ENCODE results near the gene DIS3L2. TPM values are rescaled to one million over a fixed set of nuclear protein-coding genes. Genes with fewer than 3 reads are reported as not detected.

DIS3L2 gene
- total RNA-seq, 2 experiments from 2014 or later: 20.2 to 20.6 TPM

DNA sequence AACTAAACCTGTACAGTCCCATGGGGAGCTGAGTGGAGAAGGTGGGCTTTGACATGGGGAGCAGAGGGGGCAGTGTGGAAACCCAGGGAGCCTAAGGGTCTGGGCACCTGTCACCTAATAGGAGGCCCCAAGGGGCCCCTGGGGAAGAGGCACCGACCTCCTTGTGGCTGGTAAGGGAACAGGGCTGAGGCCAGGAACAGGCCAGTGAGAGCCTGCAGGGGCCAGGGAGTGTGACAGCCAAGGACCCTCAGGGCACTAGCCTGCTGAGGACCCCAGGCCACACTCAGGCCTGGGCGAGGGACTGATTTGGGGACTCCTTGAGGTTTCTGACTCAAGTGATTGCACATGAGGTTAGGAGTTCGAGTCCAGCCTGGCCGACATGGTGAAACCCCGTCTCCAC lies 392.6 kb downstream of the DIS3L2 start:
- no peak for DNase-seq (ENCODE audit: low spot score)
- Histone ChIP-seq H3K79me2 (ENCODE audit: insufficient read depth, low read depth, low read length) (no peaks in the 10 kb centered on the region), H3K4me2 (ENCODE audit: low read length) (no peak overlapping the region), H3K36me3 (ENCODE audit: insufficient read depth, low read length) (no peaks in the 10 kb centered on the region), H2AFZ (ENCODE audit: low read length) (no peak overlapping the region), H3K4me1 (ENCODE audit: insufficient read depth, low read length, poor library complexity, severe bottlenecking) (no peaks in the 10 kb centered on the region), H3K27ac (ENCODE audit: low read depth, low read length, poor library complexity, severe bottlenecking) (no peak overlapping the region), H3K9me2 (ENCODE audit: insufficient read depth, low read length) (no peaks in the 10 kb centered on the region), H4K20me1 (ENCODE audit: insufficient read depth, low read length) (no peaks in the 10 kb centered on the region), H3K4me3 (ENCODE audit: low read depth, low read length, poor library complexity, severe bottlenecking) (no peak overlapping the region), H3K9me3 (ENCODE audit: low read length) (no peaks in the 10 kb centered on the region)
- TF ChIP-seq, protein P1, sequence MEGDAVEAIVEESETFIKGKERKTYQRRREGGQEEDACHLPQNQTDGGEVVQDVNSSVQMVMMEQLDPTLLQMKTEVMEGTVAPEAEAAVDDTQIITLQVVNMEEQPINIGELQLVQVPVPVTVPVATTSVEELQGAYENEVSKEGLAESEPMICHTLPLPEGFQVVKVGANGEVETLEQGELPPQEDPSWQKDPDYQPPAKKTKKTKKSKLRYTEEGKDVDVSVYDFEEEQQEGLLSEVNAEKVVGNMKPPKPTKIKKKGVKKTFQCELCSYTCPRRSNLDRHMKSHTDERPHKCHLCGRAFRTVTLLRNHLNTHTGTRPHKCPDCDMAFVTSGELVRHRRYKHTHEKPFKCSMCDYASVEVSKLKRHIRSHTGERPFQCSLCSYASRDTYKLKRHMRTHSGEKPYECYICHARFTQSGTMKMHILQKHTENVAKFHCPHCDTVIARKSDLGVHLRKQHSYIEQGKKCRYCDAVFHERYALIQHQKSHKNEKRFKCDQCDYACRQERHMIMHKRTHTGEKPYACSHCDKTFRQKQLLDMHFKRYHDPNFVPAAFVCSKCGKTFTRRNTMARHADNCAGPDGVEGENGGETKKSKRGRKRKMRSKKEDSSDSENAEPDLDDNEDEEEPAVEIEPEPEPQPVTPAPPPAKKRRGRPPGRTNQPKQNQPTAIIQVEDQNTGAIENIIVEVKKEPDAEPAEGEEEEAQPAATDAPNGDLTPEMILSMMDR (conservative IDR thresholded peaks at IDR 0.05; ENCODE audit: low read length): no peak
- TF ChIP-seq EZH2phosphoT487 (IDR thresholded peaks at IDR 0.05; ENCODE audit: borderline replicate concordance, low read depth, low read length): no peak
- ChIA-PET POLR2A (no interaction called here), CTCF (ENCODE audit: unreplicated experiment) (no interaction called here)
- intact Hi-C loops (cut with micrococcal nuclease; ENCODE audit: unreplicated experiment): no loop called here
- no TSS peak for BruUV-seq (replicated peaks)

DNA sequence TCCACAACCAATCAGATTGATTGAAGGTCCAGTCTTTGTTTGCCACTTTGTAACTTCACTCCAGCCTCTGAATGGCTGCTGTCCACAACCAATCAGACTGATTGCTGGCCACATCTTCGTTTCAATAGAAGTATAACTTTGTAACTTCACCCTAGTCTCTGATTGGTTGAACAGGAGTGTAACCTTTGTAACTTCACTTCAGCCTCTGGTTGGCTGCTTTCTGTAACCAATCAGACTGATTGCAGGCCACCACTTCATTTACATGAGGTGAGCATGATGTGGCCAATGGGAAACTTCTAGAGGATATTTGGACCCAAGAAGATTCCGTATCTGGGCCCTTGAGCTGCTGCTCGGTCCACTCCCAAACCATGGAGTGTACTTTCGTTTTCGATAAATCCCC lies 400.1 kb downstream of the DIS3L2 start:
- TF ChIP-seq, protein P1 (conservative IDR thresholded peaks at IDR 0.05; ENCODE audit: low read length): no peak
- TF ChIP-seq EZH2phosphoT487 (IDR thresholded peaks at IDR 0.05; ENCODE audit: borderline replicate concordance, low read depth, low read length): no peak
- BruUV-seq (replicated peaks): no TSS peak
- H2AFZ ChIP-seq (ENCODE audit: low read length): no peak overlapping the region
- H3K36me3 ChIP-seq (ENCODE audit: insufficient read depth, low read length): no peaks in the 10 kb centered on the region
- POLR2A ChIA-PET: interaction anchor here (0.6 to 0.7 kb wide), 2 partner anchors 54 to 87 kb away, joined by 3 read pairs; no protein-coding TSS in a partner anchor
- no peak overlapping the region for H3K4me2 ChIP-seq (ENCODE audit: low read length)
- CTCF ChIA-PET (ENCODE audit: unreplicated experiment): no interaction called here
- DNase-seq (ENCODE audit: low spot score): no peak
- no peak overlapping the region for H3K4me3 ChIP-seq (ENCODE audit: low read depth, low read length, poor library complexity, severe bottlenecking)
- no peaks in the 10 kb centered on the region for H4K20me1 ChIP-seq (ENCODE audit: insufficient read depth, low read length)
- H3K9me2 ChIP-seq (ENCODE audit: insufficient read depth, low read length): no peaks in the 10 kb centered on the region
- H3K27ac ChIP-seq (ENCODE audit: low read depth, low read length, poor library complexity, severe bottlenecking): no peak overlapping the region
- no peaks in the 10 kb centered on the region for H3K9me3 ChIP-seq (ENCODE audit: low read length)
- no peaks in the 10 kb centered on the region for H3K79me2 ChIP-seq (ENCODE audit: insufficient read depth, low read depth, low read length)
- H3K4me1 ChIP-seq (ENCODE audit: insufficient read depth, low read length, poor library complexity, severe bottlenecking): peaks cover 23% of the 10 kb centered on the region
- intact Hi-C loops (cut with micrococcal nuclease; ENCODE audit: unreplicated experiment): loop anchor here (10.0 kb wide), 1 partner anchor 163 kb away; the partner anchor contains the start of genes CHRND and PRSS56

DNA sequence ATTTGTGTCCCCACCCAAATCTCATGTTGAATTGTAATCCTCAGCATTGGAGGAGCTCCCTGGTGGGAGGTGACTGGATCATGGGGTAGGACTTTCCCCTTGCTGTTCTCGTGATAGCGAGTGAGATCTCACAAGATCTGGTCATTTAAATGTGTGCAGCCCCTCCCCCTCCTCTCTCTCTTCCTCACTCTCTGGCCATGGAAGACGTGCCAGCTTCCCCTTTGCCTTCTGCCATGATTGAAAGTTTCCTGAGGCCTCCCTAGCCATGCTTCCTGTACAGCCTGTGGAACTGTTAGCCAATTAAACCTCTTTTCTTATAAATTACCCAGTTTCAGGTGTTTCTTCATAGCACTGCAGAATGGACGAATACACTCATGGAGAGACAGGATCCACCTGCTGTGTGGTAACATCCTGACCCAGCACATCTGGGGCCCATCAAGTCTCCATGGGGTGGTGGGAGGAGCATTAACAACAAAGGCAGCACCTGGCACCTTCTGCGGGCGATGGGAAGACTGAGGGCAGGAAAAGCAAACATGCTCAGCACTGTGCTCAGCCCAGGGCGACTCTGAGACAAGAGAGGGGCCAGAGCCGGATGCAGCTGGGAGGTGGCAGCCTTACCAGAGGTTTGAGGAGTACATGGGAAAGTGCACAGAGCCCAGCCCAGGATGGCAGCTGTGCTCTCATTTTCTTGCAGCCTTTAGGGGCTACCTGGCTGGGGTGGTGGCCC lies 400.8 kb downstream of the DIS3L2 start:
- Histone ChIP-seq H3K9me3 (ENCODE audit: low read length) (no peaks in the 10 kb centered on the region), H4K20me1 (ENCODE audit: insufficient read depth, low read length) (no peaks in the 10 kb centered on the region), H3K9me2 (ENCODE audit: insufficient read depth, low read length) (no peaks in the 10 kb centered on the region), H3K4me1 (ENCODE audit: insufficient read depth, low read length, poor library complexity, severe bottlenecking) (peaks cover 23% of the 10 kb centered on the region), H3K4me2 (ENCODE audit: low read length) (no peak overlapping the region), H2AFZ (ENCODE audit: low read length) (no peak overlapping the region; the same call in 1 of the 2 replicates), H3K36me3 (ENCODE audit: insufficient read depth, low read length) (no peaks in the 10 kb centered on the region), H3K27ac (ENCODE audit: low read depth, low read length, poor library complexity, severe bottlenecking) (no peak overlapping the region), H3K4me3 (ENCODE audit: low read depth, low read length, poor library complexity, severe bottlenecking) (no peak overlapping the region), H3K79me2 (ENCODE audit: insufficient read depth, low read depth, low read length) (no peaks in the 10 kb centered on the region)
- CTCF ChIA-PET (ENCODE audit: unreplicated experiment): no interaction called here
- POLR2A ChIA-PET: interaction anchor here (0.6 to 0.7 kb wide), 2 partner anchors 55 to 86 kb away, joined by 3 read pairs; no protein-coding TSS in a partner anchor
- TF ChIP-seq EZH2phosphoT487 (IDR thresholded peaks at IDR 0.05; ENCODE audit: borderline replicate concordance, low read depth, low read length): no peak
- TF ChIP-seq, protein P1 (conservative IDR thresholded peaks at IDR 0.05; ENCODE audit: low read length): no peak
- intact Hi-C loops (cut with micrococcal nuclease; ENCODE audit: unreplicated experiment): loop anchor here (10.0 kb wide), 1 partner anchor 162 kb away; the partner anchor contains the start of genes CHRND and PRSS56
- no TSS peak for BruUV-seq (replicated peaks)
- peak; percentile 48 for DNase-seq (ENCODE audit: low spot score)

All from OCI-LY7 (cell line).